Stimulated activated CD4-positive, alpha-beta T cell treated with anti-CD3 and anti-CD28 coated beads, Interleukin-4, amount 100 ng/mL, for 48 hours (primary cell): ENCODE results near the gene ATP6V0D1.

ENCODE experiments used
- DNase-seq, 2 donors: peaks; one replicate each; pipeline ENCODE4 v3.0.0-alpha.2; 2020; ENCODE audit warnings: low read depth in 2 of 2

The ATP6V0D1 gene

DNA sequence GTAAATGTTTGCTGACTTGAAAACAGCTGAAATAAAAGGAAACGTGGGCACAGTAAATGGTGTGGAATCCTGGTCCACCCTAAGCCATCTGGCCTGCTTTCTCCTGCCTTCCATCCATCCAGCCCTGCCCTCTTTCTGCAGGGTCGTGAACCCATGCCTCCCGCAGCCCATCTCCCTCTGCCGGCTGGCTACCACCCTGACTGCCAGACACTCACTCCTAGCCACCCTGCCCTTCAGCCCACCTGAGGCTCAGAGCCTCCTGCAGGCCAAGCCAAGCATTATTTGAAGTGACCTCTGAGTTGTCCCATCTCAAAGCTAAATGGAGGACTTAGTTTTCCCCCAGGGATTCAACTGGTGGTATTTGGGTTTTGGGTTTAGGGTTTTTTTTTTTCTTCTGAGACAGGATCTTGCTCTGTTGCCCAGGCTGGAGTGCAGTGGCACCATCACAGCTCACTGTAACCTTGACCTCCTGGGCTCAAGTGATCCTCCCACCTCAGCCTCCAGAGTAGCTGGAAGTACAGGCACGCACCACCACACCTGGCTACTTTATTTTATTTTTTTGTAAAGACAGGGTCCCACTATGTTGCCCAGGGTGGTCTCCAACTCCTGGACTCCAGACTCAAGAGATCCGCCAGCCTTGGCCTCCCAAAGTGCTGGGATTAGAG, 73.0 kb downstream of the ATP6V0D1 start:
- DNase-seq = no peak

GRCh38 chr16:67407176-67407787, 73.7 kb downstream of the ATP6V0D1 start:
- no peak for DNase-seq

- DNase-seq = no peak
Measured at GRCh38 chr16:67406111-67406971, 74.6 kb downstream of the ATP6V0D1 start.

- DNase-seq = no peak
Measured at GRCh38 chr16:67405336-67405735, 75.6 kb downstream of the ATP6V0D1 start.

GRCh38 chr16:67404740-67405226, 76.2 kb downstream of the ATP6V0D1 start:
- no peak for DNase-seq

GRCh38 chr16:67403976-67404555, 76.9 kb downstream of the ATP6V0D1 start:
- DNase-seq = no peak

DNA sequence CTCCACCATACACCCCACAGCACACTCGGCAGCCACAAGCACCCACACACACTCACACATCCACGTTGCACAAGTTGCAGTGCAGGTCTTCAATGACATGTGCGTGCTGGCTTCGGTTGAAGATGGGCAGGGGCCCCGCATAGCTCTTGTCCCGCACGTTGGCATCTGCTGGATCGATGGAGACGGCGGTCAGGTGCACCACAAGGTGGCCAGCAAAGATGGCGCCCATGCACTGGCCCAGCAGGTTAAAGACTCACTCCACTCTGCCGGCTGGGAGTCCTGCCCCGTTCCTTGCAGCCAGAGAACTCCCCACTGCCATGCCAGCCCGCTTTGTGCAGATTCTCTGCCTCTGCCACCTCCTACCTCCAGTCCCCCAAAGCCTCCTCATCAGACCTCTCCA, 80.1 kb downstream of the ATP6V0D1 start:
- no peak for DNase-seq

- no peak for DNase-seq
Measured at GRCh38 chr16:67399749-67400704, 80.9 kb downstream of the ATP6V0D1 start.

DNA sequence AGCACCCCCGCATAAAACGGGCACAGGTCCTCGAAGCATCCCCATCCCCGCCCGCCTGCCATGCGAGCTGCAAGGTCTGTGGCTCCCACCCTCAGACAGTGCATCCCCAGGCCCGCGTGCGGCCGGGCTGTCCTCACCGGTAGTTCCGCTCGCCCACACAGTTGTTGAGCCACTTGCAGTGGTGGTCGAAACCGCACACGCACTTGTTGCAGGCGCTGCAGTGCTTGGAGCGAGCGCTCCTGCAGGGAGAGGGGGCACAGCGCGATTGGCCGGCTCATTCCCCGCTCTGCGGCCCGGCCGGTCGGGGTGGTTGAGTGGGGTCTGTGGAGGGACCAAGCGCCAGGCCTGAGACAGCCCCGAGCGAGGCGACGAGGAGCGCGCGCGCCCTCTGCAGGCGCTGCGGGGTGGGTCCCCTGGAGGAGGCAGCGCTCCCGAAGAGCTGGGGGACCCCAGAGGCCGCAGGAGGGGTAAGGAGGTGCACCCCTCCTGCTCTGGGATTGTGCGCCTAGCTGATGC, 81.7 kb downstream of the ATP6V0D1 start:
- DNase-seq = peak; percentile 43 to 54

DNA sequence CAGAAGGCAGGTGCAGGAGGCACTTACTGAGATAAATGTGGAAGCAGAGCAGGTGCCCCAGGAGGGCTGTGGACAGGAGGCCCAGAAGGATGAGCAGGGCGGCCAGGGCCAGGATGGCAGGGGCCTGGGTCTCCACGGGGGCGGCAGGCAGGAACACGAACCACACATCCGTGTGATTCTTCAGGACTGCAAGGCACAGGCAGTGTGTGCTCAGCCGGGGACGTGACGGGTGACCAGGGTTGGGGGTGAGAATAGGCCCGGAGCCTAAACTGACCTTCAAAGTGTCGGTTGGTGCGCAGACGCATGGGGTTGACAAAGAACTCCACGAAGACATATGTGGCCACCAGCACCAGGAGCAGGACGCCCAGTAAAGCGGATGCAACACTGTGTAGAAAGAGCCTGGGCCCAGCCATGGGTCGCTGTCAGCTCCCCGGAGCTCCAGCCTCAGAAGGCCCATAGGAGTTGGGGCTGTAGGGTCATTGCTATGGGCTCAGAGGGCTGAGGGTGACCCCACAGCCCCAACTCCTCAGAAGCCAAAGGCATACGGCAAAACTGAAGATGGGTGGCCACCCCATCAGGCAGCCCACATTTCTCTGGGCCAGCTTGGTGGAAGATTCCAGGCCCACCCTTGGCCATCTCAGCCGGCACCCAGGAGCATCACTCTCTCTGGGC, 82.3 kb downstream of the ATP6V0D1 start:
- DNase-seq = no peak

GRCh38 chr16:67397812-67398545, 83.0 kb downstream of the ATP6V0D1 start:
- no peak for DNase-seq

GRCh38 chr16:67397036-67397801, 83.7 kb downstream of the ATP6V0D1 start:
- DNase-seq = no peak

DNA sequence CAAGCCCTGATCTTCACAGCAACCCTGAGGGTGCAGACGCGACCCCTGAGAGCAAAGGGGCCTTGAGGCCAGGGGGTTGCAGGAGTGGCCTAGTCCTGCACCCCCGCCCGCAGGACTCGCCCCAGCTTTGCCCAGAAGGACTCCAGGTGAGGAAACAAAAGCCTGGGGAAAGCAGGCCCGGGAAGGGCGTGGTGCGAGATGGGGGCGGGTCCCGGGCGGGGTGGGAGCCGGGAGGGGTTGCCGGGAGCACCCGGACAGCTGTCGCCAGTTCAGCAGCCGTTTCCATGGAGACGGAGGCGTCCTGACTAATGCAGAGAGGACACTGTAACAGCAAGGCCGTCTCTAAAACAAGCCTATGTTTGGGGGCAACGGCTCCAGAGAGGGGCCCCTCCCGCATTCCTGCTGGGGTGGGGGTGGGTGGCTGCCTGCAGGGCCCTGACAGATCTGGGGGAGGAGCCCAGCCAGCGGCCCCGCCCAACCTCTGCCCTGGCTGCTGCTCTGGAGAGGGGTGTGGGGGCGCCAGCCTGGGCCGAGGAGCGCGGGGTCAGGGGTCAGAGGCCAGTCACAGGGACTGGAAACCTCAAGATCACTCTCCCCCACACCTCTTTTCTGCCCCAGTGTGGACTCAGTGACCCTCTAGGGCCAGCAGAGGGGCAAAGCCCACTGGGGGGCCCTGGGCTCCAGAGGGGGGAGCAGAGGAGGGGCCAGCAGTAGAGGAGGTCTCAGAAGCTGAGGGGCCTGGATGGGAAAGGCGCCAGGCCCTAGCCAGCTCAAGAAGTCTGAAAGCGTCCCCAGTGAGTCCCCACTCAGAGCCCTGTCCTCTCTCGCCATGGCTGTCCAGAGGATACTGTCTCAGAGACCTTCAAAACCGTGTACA, 84.6 kb downstream of the ATP6V0D1 start:
- DNase-seq = no peak

DNA sequence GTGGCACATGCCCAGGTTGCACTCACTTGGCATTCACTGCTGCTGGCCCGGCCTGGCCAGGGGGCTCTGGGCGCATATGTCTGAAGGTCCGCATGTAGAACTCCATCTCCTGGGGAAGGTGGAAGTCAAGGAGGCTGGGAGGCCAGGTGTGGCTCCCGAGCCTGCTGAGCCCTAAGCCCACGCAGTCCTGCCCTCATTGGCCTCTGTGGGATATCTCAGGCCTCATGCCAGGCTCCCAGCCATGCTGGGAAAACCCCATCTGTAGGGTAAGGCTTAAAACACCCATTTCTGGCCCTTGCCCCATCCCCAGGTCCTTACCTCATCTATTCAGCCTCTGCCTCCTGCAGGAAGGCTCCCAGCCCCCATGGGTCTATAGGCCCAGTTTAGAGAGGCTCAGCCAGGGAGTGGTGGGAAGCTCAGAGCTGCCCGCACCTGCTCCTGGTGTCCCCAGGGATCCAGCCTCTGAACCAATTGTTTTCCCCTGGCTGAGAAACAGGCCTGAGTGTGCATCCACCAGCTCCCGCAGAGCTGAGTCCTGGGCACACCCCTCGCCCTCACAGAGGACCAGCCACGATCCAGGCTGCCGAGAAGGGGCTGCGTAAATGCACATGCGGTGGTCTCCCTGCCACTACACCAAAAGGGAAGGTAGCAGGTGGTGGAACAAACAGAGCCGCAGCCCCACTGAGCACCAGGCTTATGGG, 85.3 kb downstream of the ATP6V0D1 start:
- DNase-seq = no peak

DNA sequence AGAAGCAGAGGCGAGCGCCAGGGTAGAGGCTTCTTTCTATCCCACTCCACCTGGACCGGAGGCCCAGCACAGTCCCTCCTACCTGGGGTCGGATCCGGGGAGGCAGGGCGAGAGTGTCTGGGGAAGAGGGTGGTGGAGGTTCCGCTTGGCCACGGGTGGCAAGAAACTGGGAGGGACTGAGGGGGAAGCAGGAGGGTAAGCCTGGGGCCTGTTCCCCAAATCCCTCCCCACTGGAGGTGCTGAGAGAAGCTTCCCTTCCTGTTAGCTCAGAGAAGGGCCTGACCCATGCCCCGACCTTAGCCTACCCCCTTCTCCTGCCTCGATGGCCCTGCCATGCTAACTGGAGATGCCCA, 85.9 kb downstream of the ATP6V0D1 start:
- no peak for DNase-seq

GRCh38 chr16:67394155-67395104, 86.5 kb downstream of the ATP6V0D1 start:
- DNase-seq = no peak
